Sciatic nerve (tissue), 2 donors: ENCODE data around the gene ZIM2. TPM values are rescaled to one million over a fixed set of nuclear protein-coding genes. Genes with fewer than 3 reads are reported as not detected.

Experiments used
- ATAC-seq: fragments of 200-7000 bp; cut with Tn5 transposase; one replicate; pipeline ENCODE4 v1.9.1; 2020; ENCODE audit warnings: mild to moderate bottlenecking, moderate library complexity
- DNase-seq: peaks from one replicate; pipeline ENCODE4 v3.0.0-alpha.2; 2020; ENCODE audit warnings: low spot score
- intact Hi-C: fragments of 100-400 bp; cut with DNase I; formaldehyde crosslinking; loops from one replicate; pipeline ENCODE4 v1.14.2; 2022
- total RNA-seq: library from RNA; stranded (reverse); fragmentation: NEBNext Ultra II Directional; extraction: Animal tissue kit (Norgen Biotek cat#: 25700); gene quantifications from one replicate; pipeline ENCODE4 v1.2.1, GENCODE V29; 2021
- donor health status: DM: no; HTN: no; CAD: no.
- donor health status: DM: no; HTN: no; CAD: no.

The ZIM2 gene
- total RNA-seq, 1 donor from 2014 or later = 0.76 TPM

GRCh38 chr19:56725829-56726424 is 114.6 kb downstream of the ZIM2 start:
- no peak for DNase-seq
- ATAC-seq = no peak
- intact Hi-C loops = no loop called here

Other genes starting within 250 kb of the ZIM2 start
- 7.8 TPM for gene ZNF71, start 245.4 kb downstream of the ZIM2 start, total RNA-seq
- 0.85 TPM for gene SMIM17, start 197.6 kb downstream of the ZIM2 start, total RNA-seq
- gene ZNF835, start 169.0 kb downstream of the ZIM2 start, total RNA-seq = 5.1 TPM
- gene PEG3, start within 50 bp of the ZIM2 start, total RNA-seq = 14.4 TPM